HG03432 (cell line): ENCODE data around the gene PCA3.

Experiments
- ATAC-seq: cut with Tn5 transposase; IDR thresholded peaks from one replicate; pipeline ENCODE4 v1.9.1; 2021; ENCODE audit warnings: mild to moderate bottlenecking, moderate library complexity; ENCODE audit not compliant: unreplicated experiment

PCA3 gene

DNA sequence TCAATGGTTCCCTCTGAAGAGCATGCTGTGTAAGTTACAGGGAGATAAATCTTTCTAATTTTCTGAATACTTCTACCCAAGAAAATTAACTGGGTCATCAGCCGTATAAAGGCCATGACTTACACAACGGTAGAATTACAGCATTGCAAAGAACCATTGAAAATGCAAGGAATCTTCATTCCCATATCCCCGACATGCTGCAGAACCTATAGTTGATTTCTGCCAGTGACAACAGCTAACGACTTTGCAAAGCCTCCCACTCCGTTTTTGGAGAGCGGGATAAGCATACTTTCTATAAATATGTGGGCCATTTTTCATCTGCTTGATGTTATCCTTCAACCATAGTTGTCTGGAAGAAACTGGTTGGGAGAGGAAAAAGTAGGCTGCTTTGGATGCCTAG lies 56.2 kb downstream of the PCA3 start:
- ATAC-seq = no peak

DNA sequence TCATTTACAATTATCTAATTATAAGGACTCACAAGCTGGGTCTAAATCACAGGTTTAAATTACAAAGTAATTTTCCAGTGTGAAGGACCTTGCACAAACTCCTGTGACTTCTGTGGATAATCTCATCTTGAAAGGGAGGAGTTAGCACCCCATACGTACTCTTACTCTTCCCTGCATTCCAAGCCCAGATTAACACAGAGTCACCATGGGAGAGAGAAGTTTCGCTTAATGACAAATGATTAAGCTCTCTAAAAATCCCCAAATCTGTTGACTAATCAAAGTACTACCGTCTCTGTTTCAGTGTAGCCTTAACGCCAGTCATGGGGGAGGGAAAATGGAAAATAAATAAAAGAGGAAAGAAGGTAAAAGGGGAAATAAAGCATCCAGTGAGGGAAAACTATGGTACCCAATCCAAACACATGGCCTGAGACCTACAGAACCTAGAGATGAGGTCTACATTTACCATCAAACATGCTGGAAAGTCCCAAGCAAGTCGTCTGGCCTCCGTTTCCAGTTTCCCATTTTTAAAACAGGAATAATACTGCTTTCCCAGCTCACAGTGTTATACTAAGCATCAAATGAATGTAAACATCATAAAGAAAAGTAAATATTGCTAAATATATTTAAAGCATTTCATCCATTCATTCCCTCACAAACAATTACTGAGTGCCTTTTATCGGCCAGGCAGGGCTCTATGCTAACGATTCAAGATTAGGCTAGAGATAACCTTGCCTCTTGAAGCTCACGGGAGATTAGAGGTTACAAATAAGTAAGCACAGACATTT lies 63.2 kb downstream of the PCA3 start:
- ATAC-seq = no peak

DNA sequence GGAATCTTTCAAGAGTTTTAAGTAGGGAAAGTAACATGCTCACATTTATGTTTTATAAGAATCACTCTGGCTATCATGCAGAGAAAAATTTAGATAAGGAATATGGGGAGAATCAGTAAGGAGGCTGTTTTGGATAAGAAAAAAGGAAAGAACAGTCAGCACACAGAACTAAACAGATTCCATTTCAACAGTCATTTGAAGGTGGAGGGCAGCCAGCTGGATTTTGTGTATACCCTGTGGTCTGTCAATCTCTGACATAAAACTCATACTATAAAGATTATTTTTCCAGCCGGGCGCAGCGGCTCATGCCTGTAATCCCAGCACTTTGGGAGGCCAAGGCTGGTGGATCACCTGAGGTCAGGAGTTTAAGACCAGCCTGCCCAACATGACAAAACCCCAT lies 64.2 kb downstream of the PCA3 start:
- ATAC-seq = no peak

DNA sequence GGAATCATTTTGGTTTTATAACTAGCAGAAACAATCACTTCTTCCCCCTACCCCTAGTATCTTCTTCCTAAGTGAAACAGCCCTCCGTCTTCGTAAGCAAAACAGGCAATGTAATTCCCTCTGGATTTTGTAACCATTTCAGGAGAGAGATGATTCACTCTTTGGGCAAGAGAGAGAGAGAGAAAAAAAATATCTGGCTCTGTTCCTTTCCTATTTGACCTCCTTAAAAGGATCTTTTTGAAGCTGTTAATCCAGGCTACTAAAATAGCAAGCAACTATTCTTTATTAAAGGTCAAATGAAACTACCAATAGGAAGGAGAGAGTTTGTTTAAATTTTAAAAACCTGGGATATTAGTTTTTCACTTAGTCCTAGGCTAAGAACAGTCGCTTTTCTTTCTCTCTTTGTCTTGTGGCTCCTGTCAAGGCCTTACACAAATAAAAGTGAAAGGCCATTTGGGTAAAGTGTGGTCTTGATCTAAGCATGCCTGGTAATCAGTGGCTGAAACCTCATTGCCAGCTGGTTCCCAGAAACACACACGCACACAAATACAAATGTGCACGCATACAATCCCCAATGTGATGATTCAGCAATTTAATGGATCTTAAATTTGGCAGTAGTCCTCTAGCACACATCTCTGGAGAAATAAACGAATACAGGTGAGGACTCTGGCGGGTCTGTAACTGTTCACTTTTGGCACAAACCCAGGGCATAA lies 71.5 kb downstream of the PCA3 start:
- ATAC-seq = no peak
